Measurements from ENCODE around the gene TULP1.
A peak's percentile ranks its signal among the peaks of the same experiment; 100 is the strongest.

The TULP1 gene

GRCh38 chr6:35511562-35511941 is 1.1 kb downstream of the TULP1 start:
- no peak overlapping the region for H3K27ac Mint-ChIP-seq
- H3K27me3 Mint-ChIP-seq, result peaks cover 44% of the 10 kb centered on the region
- no peaks in the 10 kb centered on the region for H3K9me3 Mint-ChIP-seq
- ATAC-seq, result peak; percentile 62
- H3K4me1 Mint-ChIP-seq, result peaks cover 14% of the 10 kb centered on the region
- no peak for DNase-seq
- peak overlapping the region in 1 of 2 donors; percentile 52 for H3K4me3 Mint-ChIP-seq

- Mint-ChIP-seq H3K9me3 (no peaks in the 10 kb centered on the region), H3K4me3 (no peak overlapping the region), H3K4me1 (peaks cover 14% of the 10 kb centered on the region), H3K27ac (no peak overlapping the region), H3K27me3 (peaks cover 44% of the 10 kb centered on the region)
- no peak for DNase-seq
- no peak for ATAC-seq
Observed at GRCh38 chr6:35510916-35511561, 1.7 kb downstream of the TULP1 start.

GRCh38 chr6:35508542-35508941 is 4.2 kb downstream of the TULP1 start:
- Mint-ChIP-seq H3K9me3 (no peaks in the 10 kb centered on the region), H3K4me1 (peaks cover 15% of the 10 kb centered on the region), H3K27ac (no peak overlapping the region), H3K27me3 (peaks cover 47% of the 10 kb centered on the region), H3K4me3 (no peak overlapping the region)
- ATAC-seq, result no peak
- no peak for DNase-seq

DNA sequence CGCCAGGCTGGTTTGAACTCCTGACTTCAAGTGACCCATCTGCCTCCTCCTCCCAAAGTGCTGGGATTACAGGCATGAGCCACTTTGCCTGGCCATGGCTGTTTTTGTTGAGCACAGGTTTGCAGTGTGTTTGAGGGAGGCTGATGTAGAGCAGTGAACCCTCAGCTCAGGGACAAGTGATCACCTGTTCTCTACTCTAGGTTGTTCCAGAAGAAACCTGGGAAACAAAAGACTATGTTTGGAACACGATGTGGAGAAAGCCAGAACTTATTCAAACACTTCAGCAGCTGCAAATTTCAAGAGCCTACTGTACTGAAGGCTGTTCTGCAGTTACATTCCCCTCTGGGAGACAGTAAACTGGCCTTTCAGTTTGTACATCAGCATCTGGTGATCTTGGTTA is 4.7 kb downstream of the TULP1 start:
- Mint-ChIP-seq H3K27me3 (peaks cover 51% of the 10 kb centered on the region), H3K9me3 (no peaks in the 10 kb centered on the region), H3K4me3 (no peak overlapping the region), H3K27ac (no peak overlapping the region), H3K4me1 (peaks cover 20% of the 10 kb centered on the region)
- ATAC-seq, result no peak
- DNase-seq, result no peak

- H3K9me3 Mint-ChIP-seq, result no peaks in the 10 kb centered on the region
- peaks cover 50% of the 10 kb centered on the region for H3K27me3 Mint-ChIP-seq
- no peak overlapping the region for H3K4me3 Mint-ChIP-seq
- H3K4me1 Mint-ChIP-seq, result peaks cover 20% of the 10 kb centered on the region
- ATAC-seq (no peak), DNase-seq (no peak)
- H3K27ac Mint-ChIP-seq, result no peak overlapping the region
Observed at GRCh38 chr6:35507221-35507620, 5.5 kb downstream of the TULP1 start.

DNA sequence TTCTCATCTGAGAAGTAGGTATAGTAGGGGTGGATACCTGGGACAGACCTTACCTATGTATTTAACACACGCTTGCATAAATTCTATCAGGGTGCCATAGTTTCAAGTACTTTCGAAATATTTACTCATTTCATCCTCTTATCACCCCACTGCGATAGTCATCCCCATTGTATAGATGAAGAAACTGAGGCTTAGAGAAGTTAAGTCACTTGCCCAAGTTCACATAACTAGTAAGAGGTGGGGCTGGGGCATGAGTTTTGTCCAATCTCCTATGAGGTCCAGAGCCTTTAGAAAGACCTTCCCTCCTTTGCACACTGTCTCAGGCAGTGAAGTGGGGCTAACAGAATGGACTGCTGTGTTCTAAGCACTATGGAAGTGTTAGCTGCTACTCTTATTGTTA is 6.2 kb downstream of the TULP1 start:
- no peaks in the 10 kb centered on the region for H3K9me3 Mint-ChIP-seq
- DNase-seq, result no peak
- H3K27me3 Mint-ChIP-seq, result peaks cover 43% of the 10 kb centered on the region

DNA sequence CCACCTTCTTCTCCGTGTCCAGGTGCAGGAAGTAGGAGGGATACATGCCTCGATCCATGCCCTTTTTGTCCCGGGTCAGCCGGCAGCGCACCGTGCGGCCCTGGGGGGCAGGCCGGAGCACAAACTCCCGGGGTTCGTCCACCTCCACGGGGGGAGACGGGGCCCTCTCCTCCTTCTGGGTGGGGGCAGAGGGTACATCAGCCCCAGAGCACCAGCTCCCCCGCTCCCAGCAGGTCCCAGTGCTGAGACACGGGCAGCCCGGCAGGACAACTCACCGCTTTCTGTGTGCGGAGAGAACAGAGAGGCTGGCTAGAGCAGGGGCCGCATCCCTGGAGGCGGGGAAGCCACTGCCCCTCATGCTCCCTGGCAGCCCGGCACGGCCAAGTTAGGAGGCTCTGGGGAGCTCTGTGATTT is 6.7 kb downstream of the TULP1 start:
- Mint-ChIP-seq H3K4me3 (no peak overlapping the region), H3K27ac (no peak overlapping the region), H3K27me3 (peaks cover 38% of the 10 kb centered on the region), H3K9me3 (no peaks in the 10 kb centered on the region), H3K4me1 (peaks cover 9% of the 10 kb centered on the region)
- DNase-seq (no peak), ATAC-seq (no peak)

More for the DNA sequence above, 6.2 kb downstream of the TULP1 start:
- Mint-ChIP-seq H3K4me1 (peaks cover 14% of the 10 kb centered on the region), H3K4me3 (no peak overlapping the region), H3K27ac (no peak overlapping the region)
- no peak for ATAC-seq

DNA sequence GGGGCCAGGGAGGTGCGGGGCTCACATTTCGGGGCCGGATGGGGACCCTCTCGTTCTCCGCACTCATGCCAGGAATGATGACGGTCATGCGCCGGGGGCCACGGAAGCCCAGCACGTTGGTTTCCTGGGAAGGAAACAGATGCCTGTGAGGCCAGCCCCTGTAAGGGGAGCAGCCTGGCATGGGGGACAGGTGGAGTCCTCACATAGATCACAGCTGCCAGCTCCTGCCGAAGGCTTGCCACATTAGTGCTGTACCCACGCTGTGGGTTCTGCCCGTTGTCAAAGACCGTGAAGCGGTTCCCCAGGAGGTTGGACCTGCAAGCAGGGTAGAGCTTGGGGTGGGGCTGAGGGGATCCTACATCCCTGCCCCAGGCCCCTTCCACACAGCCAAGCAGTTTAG is 9.2 kb downstream of the TULP1 start:
- DNase-seq, result no peak
- H3K27ac Mint-ChIP-seq, result no peak overlapping the region
- H3K4me1 Mint-ChIP-seq, result peaks cover 13% of the 10 kb centered on the region
- no peaks in the 10 kb centered on the region for H3K9me3 Mint-ChIP-seq
- H3K4me3 Mint-ChIP-seq, result no peak overlapping the region
- peak; percentile 39 for ATAC-seq
- H3K27me3 Mint-ChIP-seq, result peaks cover 31% of the 10 kb centered on the region

DNA sequence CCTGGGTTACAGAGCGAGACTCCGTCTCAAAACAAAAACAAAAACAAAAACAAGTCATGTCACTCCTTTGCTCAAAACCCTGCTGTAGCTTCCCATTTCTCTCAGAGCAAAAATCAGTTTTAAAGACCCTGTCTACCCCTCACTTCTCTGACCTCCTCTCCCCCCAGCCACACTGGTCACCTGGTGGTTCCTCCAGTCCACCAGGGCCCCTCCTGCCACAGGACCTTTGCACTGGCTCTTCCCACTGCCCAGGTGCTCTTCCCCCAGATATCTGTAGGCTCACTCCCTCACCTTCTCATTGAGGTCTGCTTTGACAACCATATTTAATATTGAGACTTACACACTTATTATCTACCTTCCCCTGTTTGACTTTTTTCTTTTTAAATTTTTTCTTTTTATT is 10.9 kb downstream of the TULP1 start:
- Mint-ChIP-seq H3K27ac (peak overlapping the region in 1 of 2 donors; percentile 53), H3K4me1 (peaks cover 22% of the 10 kb centered on the region), H3K27me3 (peaks cover 38% of the 10 kb centered on the region), H3K9me3 (no peaks in the 10 kb centered on the region), H3K4me3 (no peak overlapping the region)
- DNase-seq (no peak), ATAC-seq (no peak)

- Mint-ChIP-seq H3K27me3 (peaks cover 38% of the 10 kb centered on the region), H3K4me3 (no peak overlapping the region), H3K27ac (no peak overlapping the region), H3K9me3 (no peaks in the 10 kb centered on the region), H3K4me1 (peaks cover 22% of the 10 kb centered on the region)
- DNase-seq, result no peak
- ATAC-seq, result no peak
Observed at GRCh38 chr6:35500782-35501181, 11.9 kb downstream of the TULP1 start.

- no peak for DNase-seq
- H3K4me1 Mint-ChIP-seq, result peaks cover 22% of the 10 kb centered on the region
- no peak overlapping the region for H3K27ac Mint-ChIP-seq
- H3K4me3 Mint-ChIP-seq, result no peak overlapping the region
- no peaks in the 10 kb centered on the region for H3K9me3 Mint-ChIP-seq
- H3K27me3 Mint-ChIP-seq, result peaks cover 45% of the 10 kb centered on the region
- ATAC-seq, result no peak
Observed at GRCh38 chr6:35499372-35499771, 13.3 kb downstream of the TULP1 start.

DNA sequence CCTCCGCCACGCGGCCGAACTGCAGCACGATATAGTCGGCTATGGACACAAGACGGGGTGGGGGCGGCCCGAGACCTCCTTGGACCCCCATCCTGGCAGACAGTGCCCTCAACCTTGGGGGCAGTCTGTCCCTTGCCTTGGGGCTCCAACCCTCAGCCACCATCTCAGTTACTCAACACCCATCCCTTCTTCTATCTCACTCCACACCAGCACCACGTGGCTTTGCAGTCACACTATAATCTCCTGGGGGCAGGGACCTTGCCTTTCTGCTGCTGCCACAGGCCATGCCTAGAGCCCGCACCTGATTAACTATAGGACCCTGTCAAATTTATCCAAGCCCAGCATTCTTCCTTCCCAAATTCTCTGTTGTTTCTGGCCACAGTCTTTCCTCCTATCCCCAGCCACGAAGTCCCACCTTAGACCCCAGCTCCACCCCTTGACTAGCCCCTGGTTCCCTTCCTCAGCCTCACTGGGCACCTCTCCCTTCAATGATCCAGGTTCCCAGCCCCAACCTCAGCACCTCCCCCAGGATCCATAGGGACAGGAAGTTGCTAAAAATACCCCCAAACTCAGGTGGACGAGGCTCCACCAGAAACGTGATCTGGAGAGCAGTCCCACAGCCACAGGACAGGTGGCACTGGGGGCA is 14.2 kb downstream of the TULP1 start:
- peak overlapping the region; percentile 80 to 86 for H3K4me3 Mint-ChIP-seq
- ATAC-seq (no peak), DNase-seq (no peak)
- no peak overlapping the region for H3K27ac Mint-ChIP-seq
- H3K9me3 Mint-ChIP-seq, result no peaks in the 10 kb centered on the region
- peaks cover 42% of the 10 kb centered on the region for H3K27me3 Mint-ChIP-seq
- H3K4me1 Mint-ChIP-seq, result peaks cover 28% of the 10 kb centered on the region

DNA sequence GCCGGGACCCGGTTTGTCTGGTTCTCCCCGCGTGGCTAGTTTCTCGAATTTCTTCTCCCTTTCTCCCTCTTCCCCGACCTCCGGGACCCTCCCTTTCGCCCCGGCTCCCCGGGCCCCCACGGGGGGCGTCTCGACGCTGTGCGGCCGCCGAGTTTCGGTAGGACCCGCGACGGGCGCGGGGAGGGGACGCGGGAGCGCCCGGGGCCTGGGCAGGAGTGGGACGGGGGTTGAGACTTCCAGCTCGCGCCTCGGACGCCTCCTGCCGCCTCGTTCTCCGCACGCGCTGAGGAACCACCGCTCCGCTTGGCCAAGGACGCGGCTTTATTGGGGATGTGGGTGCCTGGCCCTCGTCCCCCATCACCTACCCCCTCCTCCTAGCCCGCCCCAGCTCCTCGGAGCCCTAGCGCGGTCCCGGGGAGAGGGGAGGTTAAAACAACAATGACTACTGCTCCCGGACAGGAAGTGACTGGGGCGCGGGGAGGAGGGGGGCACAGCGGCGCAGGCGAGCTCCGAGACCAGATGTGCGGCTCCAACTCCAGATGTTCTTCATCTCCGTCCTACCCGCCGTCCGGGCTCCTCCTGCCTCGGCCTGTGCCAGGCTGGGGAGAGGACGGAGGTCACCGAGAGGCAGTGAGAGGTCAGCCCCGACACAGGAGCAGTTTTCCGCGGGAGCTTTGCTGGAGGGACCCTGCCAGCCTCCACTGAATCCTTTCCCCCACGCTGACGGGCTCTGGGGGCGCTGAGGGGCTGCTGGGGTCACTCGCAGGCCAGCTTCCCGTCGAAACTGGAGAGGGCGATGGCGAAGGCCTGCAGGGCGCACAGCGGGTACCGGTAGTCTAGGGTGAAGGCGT is 14.9 kb downstream of the TULP1 start:
- peaks cover 34% of the 10 kb centered on the region for H3K27me3 Mint-ChIP-seq
- H3K4me1 Mint-ChIP-seq, result peaks cover 27% of the 10 kb centered on the region
- H3K4me3 Mint-ChIP-seq, result peak overlapping the region; percentile 80 to 86
- ATAC-seq (peak; percentile 64), DNase-seq (peak; percentile 53 to 57)
- no peaks in the 10 kb centered on the region for H3K9me3 Mint-ChIP-seq
- peak overlapping the region; percentile 22 to 28 for H3K27ac Mint-ChIP-seq

DNA sequence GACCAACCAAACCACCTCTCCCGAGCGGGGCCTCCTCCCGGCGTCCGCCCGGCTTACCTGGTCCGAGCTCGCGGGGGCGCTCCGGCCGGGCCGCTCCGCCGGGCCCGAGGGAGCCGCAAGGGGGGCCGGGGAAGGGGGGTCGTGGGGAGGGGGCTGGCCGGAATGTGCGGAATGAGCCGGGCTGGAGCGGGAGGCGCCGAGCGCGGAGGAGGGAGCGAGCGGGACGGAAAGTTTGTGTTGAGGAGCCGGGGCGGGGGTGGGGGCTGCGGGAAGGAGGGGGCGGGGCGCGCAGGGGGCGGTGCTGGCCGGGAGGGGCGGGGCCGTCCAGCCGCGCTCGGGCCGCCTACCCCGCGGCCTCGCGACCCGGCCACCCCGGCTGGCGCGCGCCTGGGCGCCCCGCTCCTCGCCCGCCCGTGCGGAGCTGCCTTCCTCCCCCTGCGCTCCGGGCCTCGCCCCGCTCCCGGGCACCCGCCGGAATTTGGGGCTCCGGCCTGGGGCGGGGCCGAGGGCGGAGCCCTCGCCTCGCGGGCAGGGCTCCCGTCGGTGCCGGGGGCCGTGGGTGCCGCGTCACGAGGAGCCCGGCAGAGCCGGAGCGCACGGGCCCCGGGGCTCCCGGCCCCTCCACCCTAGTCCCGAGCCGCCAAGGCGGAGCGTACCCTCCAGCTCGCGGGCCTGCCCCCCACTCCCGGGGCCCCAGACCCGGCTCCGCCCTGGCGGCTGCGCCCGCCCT is 15.7 kb downstream of the TULP1 start, which contains the start of gene TEAD3:
TEAD3 (minus strand) TSS at position 239 of the 730 bp plus-strand sequence.
- Mint-ChIP-seq H3K4me3 (peak within 1 kb of the TSS; percentile 80 to 86), H3K4me1 (peaks cover 31% of the 10 kb centered on the region), H3K27ac (peak within 1 kb of the TSS; percentile 22 to 28), H3K27me3 (peaks cover 30% of the 10 kb centered on the region), H3K9me3 (no peaks in the 10 kb centered on the region)
- DNase-seq (peak; percentile 52 to 68), ATAC-seq (peak; percentile 70)

DNA sequence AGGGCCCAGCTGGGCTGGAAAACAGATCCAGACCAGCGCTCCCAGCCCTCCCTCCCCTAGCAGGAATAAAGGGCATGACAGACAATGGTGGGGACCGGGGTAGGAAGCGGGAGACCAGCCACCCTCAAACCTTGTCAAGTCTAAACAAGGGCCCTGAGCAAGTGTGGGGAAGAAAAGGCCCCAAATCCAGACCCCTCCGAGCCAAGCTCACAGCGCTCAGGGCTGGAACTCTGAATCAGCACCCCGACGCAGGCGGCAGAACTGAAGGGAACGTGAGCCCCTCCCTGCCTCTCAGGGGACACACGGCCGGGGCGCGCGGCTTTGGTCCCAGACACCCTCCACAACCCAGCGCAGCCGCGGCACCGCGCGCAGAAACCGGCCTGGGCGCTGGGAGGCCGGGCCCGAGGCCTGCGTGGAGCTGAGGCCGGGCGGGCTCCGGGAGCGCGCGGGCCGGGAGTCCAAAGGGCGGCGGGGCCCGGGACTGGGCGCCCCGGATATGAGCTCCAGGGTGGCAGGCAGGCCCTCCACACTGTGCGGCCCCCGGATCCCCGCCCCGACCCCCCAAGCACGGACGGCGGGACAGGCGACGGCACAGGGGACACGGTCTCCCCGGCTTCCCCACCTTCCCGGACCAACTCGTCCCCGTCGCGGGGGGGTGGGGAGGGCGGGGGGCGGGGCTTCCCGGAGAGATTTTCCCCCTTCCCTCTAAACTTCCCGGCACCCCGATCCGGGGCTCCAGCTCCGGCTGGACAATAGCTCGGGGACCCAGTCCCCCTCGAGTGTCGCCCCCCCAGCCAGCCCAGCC is 16.5 kb downstream of the TULP1 start:
- H3K9me3 Mint-ChIP-seq, result no peaks in the 10 kb centered on the region
- DNase-seq (no peak), ATAC-seq (peak; percentile 53)
- H3K4me3 Mint-ChIP-seq, result peak overlapping the region; percentile 31 to 66
- no peak overlapping the region for H3K27ac Mint-ChIP-seq
- H3K27me3 Mint-ChIP-seq, result peaks cover 30% of the 10 kb centered on the region
- peaks cover 31% of the 10 kb centered on the region for H3K4me1 Mint-ChIP-seq

Data from stimulated activated naive CD8-positive, alpha-beta T cell treated with anti-CD3 and anti-CD28 coated beads, Interleukin-15, amount 100 ng/mL, for 72 hours (primary cell).